Fibroblast of lung (primary cell): ENCODE data around the gene PHF24.

ENCODE experiments used
- CTCF ChIP-seq, 2 donors: IDR thresholded peaks in 1 of 2; conservative IDR thresholded peaks in 1 of 2; 1 replicate in 1 of 2; 2 replicates in 1 of 2; pipeline ENCODE4 v1.5.1; 2011 to 2012; ENCODE audit warnings: low read length in 2 of 2, control low read depth in 1 of 2, inconsistent platforms in 1 of 2, low read depth in 1 of 2, mild to moderate bottlenecking in 1 of 2
- EZH2 ChIP-seq: IDR thresholded peaks from 2 replicates; pipeline ENCODE4 v1.5.1; 2012; ENCODE audit warnings: low read length, control low read depth, mild to moderate bottlenecking; ENCODE audit errors: missing control alignments

DNA sequence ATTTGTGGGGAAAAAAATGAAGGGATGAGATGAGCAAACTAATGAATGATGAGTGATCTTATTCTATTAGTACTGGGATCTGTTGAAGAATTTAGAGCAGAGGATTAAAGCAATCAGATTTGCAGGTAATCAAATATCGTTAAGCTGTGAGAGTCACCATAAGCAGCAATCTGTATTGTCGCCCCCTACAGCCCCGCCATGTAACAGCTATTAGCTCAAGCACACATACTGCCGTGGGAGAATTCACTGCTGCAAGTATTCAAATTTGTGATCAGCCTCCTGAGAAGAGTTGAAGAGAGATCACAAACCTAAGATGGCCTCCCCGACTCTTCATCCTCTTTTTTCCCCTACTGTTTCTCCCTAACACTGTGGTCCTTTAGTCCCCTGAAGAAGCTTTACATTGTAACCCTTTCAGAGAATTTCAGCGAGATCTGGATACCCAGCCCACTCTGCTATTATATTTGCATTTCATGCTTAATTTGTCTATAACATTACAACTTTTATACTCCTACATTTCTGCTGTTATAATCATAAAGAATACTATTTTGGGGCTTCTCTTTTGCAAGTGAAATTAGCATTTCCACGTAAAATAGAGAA, 28.5 kb upstream of the PHF24 start:
- TF ChIP-seq CTCF (conservative IDR thresholded peaks at IDR 0.05 in 1 of 2, IDR thresholded peaks at IDR 0.05 in 1 of 2; ENCODE audit: low read depth in 1 of 2, low read length in 2 of 2) (peak; percentile 49 to 72), EZH2 (no peak)
